GM12891 (cell line): Measurements from ENCODE around the gene NET1.

ENCODE experiments used
- PAX5 ChIP-seq: IDR thresholded peaks from 2 replicates; pipeline ENCODE4 v1.6.1; 2011; ENCODE audit warnings: low read length, moderate library complexity, mild to moderate bottlenecking; ENCODE audit not compliant: insufficient read depth, severe bottlenecking
- POLR2A ChIP-seq: IDR thresholded peaks from 2 replicates; pipeline ENCODE4 v1.6.1; 2011; ENCODE audit warnings: low read depth, low read length, control low read depth
- POLR2AphosphoS5 ChIP-seq: IDR thresholded peaks from 2 replicates; pipeline ENCODE4 v1.6.1; 2011; ENCODE audit warnings: low read depth, low read length, control low read depth
- POU2F2 ChIP-seq: IDR thresholded peaks from 2 replicates; pipeline ENCODE4 v1.6.1; 2011; ENCODE audit warnings: low read depth, mild to moderate bottlenecking, control low read depth, low read length, moderate library complexity
- SPI1 ChIP-seq: IDR thresholded peaks from 2 replicates; pipeline ENCODE4 v1.6.1; 2011; ENCODE audit warnings: low read depth, low read length, control low read depth
- TAF1 ChIP-seq: IDR thresholded peaks from 2 replicates; pipeline ENCODE4 v1.6.1; 2011; ENCODE audit warnings: low read depth, low read length, control low read depth

DNA sequence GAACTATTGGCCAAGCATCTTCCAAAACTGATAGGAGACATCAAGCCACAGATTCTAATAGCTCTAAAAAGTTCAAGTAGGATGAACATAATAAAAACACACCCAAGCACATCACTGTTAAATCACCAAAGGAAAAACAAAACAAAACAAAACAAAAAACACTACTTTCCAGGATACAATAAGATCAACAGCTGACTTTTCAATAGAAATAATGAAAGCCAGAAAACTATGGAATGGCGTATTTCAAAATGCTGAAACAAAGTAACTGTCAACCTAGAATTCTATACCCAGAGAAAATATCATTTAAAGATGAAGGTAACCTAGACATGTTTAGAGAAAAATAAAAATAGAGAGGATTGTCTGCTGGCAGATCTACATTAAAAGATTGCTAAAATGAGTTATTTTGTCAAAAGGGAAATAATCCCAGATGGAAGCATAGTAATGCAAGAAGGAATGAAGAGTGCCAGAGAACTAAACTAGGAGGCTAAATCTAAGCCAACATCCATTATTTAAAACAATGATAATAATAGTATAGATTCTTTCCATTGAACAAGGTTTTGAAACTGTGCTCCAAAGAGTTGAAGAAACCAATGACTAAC lies 21.7 kb upstream of the NET1 start:
- TF ChIP-seq POLR2A (no peak), SPI1 (no peak), TAF1 (no peak), POLR2AphosphoS5 (no peak), POU2F2 (no peak), PAX5 (no peak)
